ENCODE results near the gene ZCCHC7.
"Not testable (repeated sequence)": the region's sequence is repeated elsewhere in the genome, so short reads cannot be mapped to it uniquely, and the experiment has no call there.

The ZCCHC7 gene

GRCh38 chr9:37259951-37260350 is 139.6 kb downstream of the ZCCHC7 start:
- DNase-seq: no peak

GRCh38 chr9:37262410-37262809 is 142.0 kb downstream of the ZCCHC7 start:
- peak in 1 of 2 donors; percentile 16 for DNase-seq

- no peak for DNase-seq
Observed at GRCh38 chr9:37264539-37264938, 144.2 kb downstream of the ZCCHC7 start.

- DNase-seq: no peak
Observed at GRCh38 chr9:37266630-37267029, 146.3 kb downstream of the ZCCHC7 start.

- DNase-seq: no peak
Observed at GRCh38 chr9:37269221-37269620, 148.8 kb downstream of the ZCCHC7 start.

- no peak for DNase-seq
Observed at GRCh38 chr9:37271679-37272078, 151.3 kb downstream of the ZCCHC7 start.

- no peak for DNase-seq
Observed at GRCh38 chr9:37273595-37273994, 153.2 kb downstream of the ZCCHC7 start.

GRCh38 chr9:37281541-37281940 is 161.2 kb downstream of the ZCCHC7 start:
- no peak for DNase-seq

- no peak for DNase-seq
Observed at GRCh38 chr9:37283730-37284325, 163.5 kb downstream of the ZCCHC7 start.

- no peak for DNase-seq
Observed at GRCh38 chr9:37284636-37285035, 164.3 kb downstream of the ZCCHC7 start.

- DNase-seq: no peak
Observed at GRCh38 chr9:37286530-37287175, 166.3 kb downstream of the ZCCHC7 start.

- no peak for DNase-seq
Observed at GRCh38 chr9:37287317-37287716, 166.9 kb downstream of the ZCCHC7 start.

- no peak for DNase-seq
Observed at GRCh38 chr9:37289631-37290030, 169.3 kb downstream of the ZCCHC7 start.

GRCh38 chr9:37290366-37290939 is 170.1 kb downstream of the ZCCHC7 start:
- no peak for DNase-seq

- peak; percentile 71 to 86 for DNase-seq
Observed at GRCh38 chr9:37290940-37291485, 170.6 kb downstream of the ZCCHC7 start.

- DNase-seq: not testable (repeated sequence)
Observed at GRCh38 chr9:37291612-37292238, 171.4 kb downstream of the ZCCHC7 start.

- DNase-seq: no peak
Observed at GRCh38 chr9:37292896-37293295, 172.5 kb downstream of the ZCCHC7 start.

- no peak for DNase-seq
Observed at GRCh38 chr9:37293664-37294524, 173.5 kb downstream of the ZCCHC7 start.

- no peak for DNase-seq
Observed at GRCh38 chr9:37295178-37295577, 174.8 kb downstream of the ZCCHC7 start.

GRCh38 chr9:37295796-37296195 is 175.4 kb downstream of the ZCCHC7 start:
- DNase-seq: no peak

- no peak for DNase-seq
Observed at GRCh38 chr9:37297592-37297991, 177.2 kb downstream of the ZCCHC7 start.

- DNase-seq: no peak
Observed at GRCh38 chr9:37300620-37301019, 180.2 kb downstream of the ZCCHC7 start.

Data from inflammatory macrophage treated with lipopolysaccharide for 1 hour (primary cell).